Muscle layer of duodenum (tissue), 2 donors: ENCODE data around the gene ARHGAP9.

Experiments
- H3K27ac ChIP-seq: one replicate; pipeline ENCODE4 v1.7.0; 2013; ENCODE audit warnings: mild to moderate bottlenecking, low read length
- H3K27me3 ChIP-seq: one replicate; pipeline ENCODE4 v1.7.0; 2013; ENCODE audit warnings: low read depth, mild to moderate bottlenecking, control low read depth, low read length
- H3K36me3 ChIP-seq, 2 donors: one replicate each; pipeline ENCODE4 v1.7.0; 2013; ENCODE audit warnings: low read length in 2 of 2, control low read depth in 1 of 2, mild to moderate bottlenecking in 1 of 2; ENCODE audit not compliant: insufficient read depth in 2 of 2, control insufficient read depth in 1 of 2
- H3K4me1 ChIP-seq, 2 donors: one replicate each; pipeline ENCODE4 v1.7.0; 2013; ENCODE audit warnings: low read length in 2 of 2, mild to moderate bottlenecking in 2 of 2, control low read depth in 1 of 2, moderate library complexity in 1 of 2; ENCODE audit not compliant: insufficient read depth in 2 of 2, control insufficient read depth in 1 of 2
- H3K4me3 ChIP-seq, 2 donors: one replicate each; pipeline ENCODE4 v1.7.0; 2013; ENCODE audit warnings: low read length in 2 of 2, low read depth in 1 of 2, mild to moderate bottlenecking in 1 of 2
- H3K9me3 ChIP-seq, 2 donors: one replicate each; pipeline ENCODE4 v1.7.0; 2013; ENCODE audit warnings: low read length in 2 of 2, control low read depth in 1 of 2, mild to moderate bottlenecking in 1 of 2; ENCODE audit not compliant: control insufficient read depth in 1 of 2
- donor health status: healthy.

ARHGAP9 gene

DNA sequence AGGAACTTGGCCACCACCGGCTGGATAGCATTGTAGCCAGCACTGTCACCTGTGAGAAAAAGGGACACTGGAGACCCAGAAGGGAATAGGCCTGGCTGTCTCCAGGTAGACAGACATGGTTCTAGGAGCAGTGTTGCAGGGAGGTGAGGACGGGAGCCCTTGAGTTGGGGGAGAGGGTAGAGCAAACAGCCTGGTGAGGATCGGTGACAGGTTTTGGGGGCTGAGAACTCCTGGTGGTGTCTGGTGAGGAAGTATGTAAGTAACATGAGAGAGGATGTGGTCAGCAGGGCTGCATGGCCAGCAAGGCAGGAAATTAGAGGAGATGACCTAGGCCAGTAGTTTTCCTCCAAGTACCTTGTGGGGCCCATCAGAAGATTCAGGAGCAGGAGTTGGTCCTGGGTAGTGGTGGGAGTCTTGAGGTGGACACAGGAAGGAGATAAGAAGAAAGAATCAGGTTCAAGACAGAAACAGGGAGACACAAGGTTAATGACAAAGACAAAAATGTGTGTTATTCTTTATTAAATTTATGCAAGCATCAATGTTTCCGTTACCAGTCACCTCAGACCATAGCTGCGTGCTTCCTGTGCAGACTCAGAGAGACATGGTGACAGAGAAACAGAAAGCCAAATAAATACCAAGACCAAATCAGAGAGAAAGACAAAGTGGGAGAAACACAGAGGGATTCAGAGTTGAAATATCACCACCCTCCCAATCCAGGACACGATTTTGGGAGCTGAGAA is at the start of gene ARHGAP9:
Gene ARHGAP9, minus strand, starts transcription at position 491 of the 740 bp plus-strand sequence. Its CDS starts 460 bp downstream, at position 31.
- peak within 1 kb of the TSS in 1 of 2 donors; percentile 16 for H3K4me3 ChIP-seq
- peaks cover 4% of the 10 kb centered on the region for H3K27me3 ChIP-seq
- H3K36me3 ChIP-seq = no peaks in the 10 kb centered on the region
- H3K4me1 ChIP-seq = peaks cover 0 to 14% of the 10 kb centered on the region in 2 donors
- H3K9me3 ChIP-seq = no peaks in the 10 kb centered on the region
- peak within 1 kb of the TSS; percentile 81 for H3K27ac ChIP-seq

- Histone ChIP-seq H3K27me3 (no peaks in the 10 kb centered on the region), H3K36me3 (peaks cover 75 to 96% of the 10 kb centered on the region in 2 donors), H3K4me1 (peaks cover 2 to 22% of the 10 kb centered on the region in 2 donors), H3K9me3 (no peaks in the 10 kb centered on the region), H3K27ac (no peak overlapping the region), H3K4me3 (no peak overlapping the region)
Observed at GRCh38 chr12:57528831-57529555, 49.3 kb upstream of the ARHGAP9 start.

GRCh38 chr12:57528176-57528575 is 48.5 kb upstream of the ARHGAP9 start:
- no peak overlapping the region for H3K27ac ChIP-seq
- peaks cover 69 to 92% of the 10 kb centered on the region in 2 donors for H3K36me3 ChIP-seq
- peaks cover 10 to 30% of the 10 kb centered on the region in 2 donors for H3K4me1 ChIP-seq
- H3K4me3 ChIP-seq = no peak overlapping the region
- no peaks in the 10 kb centered on the region for H3K9me3 ChIP-seq
- H3K27me3 ChIP-seq = no peaks in the 10 kb centered on the region

- Histone ChIP-seq H3K27me3 (no peaks in the 10 kb centered on the region), H3K4me3 (no peak overlapping the region), H3K4me1 (peaks cover 11 to 31% of the 10 kb centered on the region in 2 donors), H3K9me3 (no peaks in the 10 kb centered on the region), H3K27ac (no peak overlapping the region), H3K36me3 (peaks cover 59 to 82% of the 10 kb centered on the region in 2 donors)
Observed at GRCh38 chr12:57527184-57527583, 47.5 kb upstream of the ARHGAP9 start.

- no peaks in the 10 kb centered on the region for H3K9me3 ChIP-seq
- H3K4me3 ChIP-seq = no peak overlapping the region
- H3K4me1 ChIP-seq = peaks cover 16 to 31% of the 10 kb centered on the region in 2 donors
- H3K27ac ChIP-seq = no peak overlapping the region
- peaks cover 54 to 76% of the 10 kb centered on the region in 2 donors for H3K36me3 ChIP-seq
- no peaks in the 10 kb centered on the region for H3K27me3 ChIP-seq
Observed at GRCh38 chr12:57526477-57527126, 46.9 kb upstream of the ARHGAP9 start.

- Histone ChIP-seq H3K27me3 (no peaks in the 10 kb centered on the region), H3K9me3 (no peaks in the 10 kb centered on the region), H3K36me3 (peaks cover 50 to 68% of the 10 kb centered on the region in 2 donors), H3K4me3 (no peak overlapping the region), H3K27ac (no peak overlapping the region), H3K4me1 (peaks cover 19 to 31% of the 10 kb centered on the region in 2 donors)
Observed at GRCh38 chr12:57525615-57526383, 46.1 kb upstream of the ARHGAP9 start.

DNA sequence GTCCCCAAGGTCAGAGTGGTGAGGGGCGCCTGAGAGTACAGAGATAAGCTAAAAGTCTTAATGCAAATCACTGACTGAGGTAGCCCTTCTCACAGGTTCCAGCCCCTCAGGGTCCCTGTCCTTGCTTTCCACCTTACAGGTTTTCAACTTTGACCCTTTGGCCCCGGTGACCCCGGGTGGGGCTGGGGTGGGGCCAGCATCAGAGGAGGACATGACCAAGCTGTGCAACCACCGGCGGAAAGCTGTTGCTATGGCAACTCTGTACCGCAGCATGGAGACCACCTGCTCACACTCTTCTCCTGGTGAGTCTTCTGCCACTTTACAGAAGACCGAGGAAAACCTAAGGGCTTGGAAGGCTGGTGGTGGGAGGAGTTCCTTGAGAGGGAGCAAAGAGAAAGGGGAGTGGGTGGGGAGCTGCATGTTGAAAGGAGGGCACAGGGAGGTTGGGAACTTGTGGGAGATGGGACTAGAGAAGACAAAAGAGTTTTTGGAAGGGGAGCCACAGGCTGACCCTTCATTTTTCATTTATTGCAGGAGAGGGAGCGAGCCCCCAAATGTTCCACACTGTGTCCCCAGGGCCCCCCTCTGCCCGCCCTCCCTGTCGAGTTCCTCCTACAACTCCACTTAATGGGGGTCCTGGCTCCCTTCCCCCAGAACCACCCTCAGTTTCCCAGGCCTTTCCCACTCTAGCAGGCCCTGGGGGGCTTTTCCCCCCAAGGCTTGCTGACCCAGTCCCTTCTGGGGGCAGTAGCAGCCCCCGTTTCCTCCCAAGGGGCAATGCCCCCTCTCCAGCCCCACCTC is 45.3 kb upstream of the ARHGAP9 start:
- Histone ChIP-seq H3K36me3 (peaks cover 42 to 63% of the 10 kb centered on the region in 2 donors), H3K27ac (no peak overlapping the region), H3K27me3 (no peaks in the 10 kb centered on the region), H3K9me3 (no peaks in the 10 kb centered on the region), H3K4me3 (no peak overlapping the region), H3K4me1 (peaks cover 19 to 31% of the 10 kb centered on the region in 2 donors)

GRCh38 chr12:57523706-57524614 is 44.3 kb upstream of the ARHGAP9 start:
- peaks cover 23 to 35% of the 10 kb centered on the region in 2 donors for H3K4me1 ChIP-seq
- no peaks in the 10 kb centered on the region for H3K9me3 ChIP-seq
- H3K27ac ChIP-seq = peak overlapping the region; percentile 80
- peak overlapping the region; percentile 71 to 86 for H3K4me3 ChIP-seq
- no peaks in the 10 kb centered on the region for H3K27me3 ChIP-seq
- peaks cover 34 to 61% of the 10 kb centered on the region in 2 donors for H3K36me3 ChIP-seq

GRCh38 chr12:57522887-57523705 is 43.4 kb upstream of the ARHGAP9 start:
- Histone ChIP-seq H3K4me1 (peaks cover 30 to 43% of the 10 kb centered on the region in 2 donors), H3K9me3 (no peaks in the 10 kb centered on the region), H3K27me3 (no peaks in the 10 kb centered on the region), H3K4me3 (peak overlapping the region; percentile 71 to 86), H3K36me3 (peaks cover 25 to 52% of the 10 kb centered on the region in 2 donors), H3K27ac (peak overlapping the region; percentile 80)
